Jurkat, Clone E6-1 (cell line): ENCODE results near the gene CYP2C8.

ENCODE experiments used
- DNase-seq: peaks from one replicate; pipeline ENCODE4 v3.0.0-alpha.2; 2011; ENCODE audit warnings: low read depth, low spot score
- H3K4me3 ChIP-seq: 2 replicates; pipeline ENCODE4 v1.5.1; 2011; ENCODE audit warnings: mild to moderate bottlenecking, low read length, control low read depth, moderate library complexity

Gene CYP2C8

DNA sequence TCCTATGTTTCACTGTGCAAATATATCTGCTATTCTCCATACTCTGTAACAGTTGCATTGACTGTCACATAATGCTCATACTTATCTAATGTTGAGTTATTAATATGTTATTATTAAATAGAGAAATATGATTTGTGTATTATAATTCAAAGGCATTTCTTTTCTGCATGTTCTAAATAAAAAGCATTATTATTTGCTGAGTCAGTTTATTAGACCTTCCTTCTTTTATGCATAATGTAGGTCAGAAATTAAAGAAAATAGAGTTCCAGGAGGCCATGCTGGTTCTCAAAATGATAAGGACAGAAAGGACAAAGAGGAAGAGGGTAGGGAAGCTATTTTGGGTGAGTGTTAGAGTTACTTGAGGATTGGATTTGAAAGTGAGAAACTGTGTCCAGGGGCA lies 80.1 kb downstream of the CYP2C8 start:
- no peak for DNase-seq
- no peak overlapping the region for H3K4me3 ChIP-seq
